Astrocyte (in vitro differentiated cells and primary cell): ENCODE data around the gene L1CAM.

ENCODE experiments used
- CTCF ChIP-seq: IDR thresholded peaks from 2 replicates; pipeline ENCODE4 v1.5.1; 2011; ENCODE audit warnings: low read depth, mild to moderate bottlenecking, inconsistent platforms, low read length, moderate library complexity; ENCODE audit not compliant: insufficient read depth
- EZH2 ChIP-seq: IDR thresholded peaks from 2 replicates; pipeline ENCODE4 v1.6.1; 2012; ENCODE audit warnings: mild to moderate bottlenecking, low read length, inconsistent platforms; ENCODE audit not compliant: insufficient read depth

DNA sequence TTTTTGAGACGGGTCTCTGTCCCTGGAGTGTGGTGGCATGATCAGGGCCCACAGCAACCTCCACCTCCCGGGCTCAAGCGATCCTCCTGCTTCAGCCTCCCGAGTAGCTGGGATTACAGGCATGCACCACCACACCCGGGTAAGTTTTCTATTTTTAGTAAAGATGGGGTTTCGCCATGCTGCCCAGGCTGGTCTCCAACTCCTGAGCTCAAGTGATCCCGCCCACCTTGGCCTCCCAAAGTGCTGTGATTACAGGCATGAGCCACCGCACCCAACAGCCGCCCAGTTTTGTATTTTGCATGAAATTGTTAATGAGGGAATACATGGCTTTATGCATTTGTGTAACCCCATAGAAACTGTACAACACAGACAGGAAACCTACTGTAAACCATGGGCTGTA lies 42.9 kb upstream of the L1CAM start:
- no peak for TF ChIP-seq CTCF
- TF ChIP-seq EZH2, result no peak
